ENCODE data around the gene FRMD8. TPM values are rescaled to one million over a fixed set of nuclear protein-coding genes. Genes with fewer than 3 reads are reported as not detected.
A peak's percentile ranks its signal among the peaks of the same experiment; 100 is the strongest.

The FRMD8 gene
- total RNA-seq, 1 donor from 2014 or later, result 23.5 TPM

DNA sequence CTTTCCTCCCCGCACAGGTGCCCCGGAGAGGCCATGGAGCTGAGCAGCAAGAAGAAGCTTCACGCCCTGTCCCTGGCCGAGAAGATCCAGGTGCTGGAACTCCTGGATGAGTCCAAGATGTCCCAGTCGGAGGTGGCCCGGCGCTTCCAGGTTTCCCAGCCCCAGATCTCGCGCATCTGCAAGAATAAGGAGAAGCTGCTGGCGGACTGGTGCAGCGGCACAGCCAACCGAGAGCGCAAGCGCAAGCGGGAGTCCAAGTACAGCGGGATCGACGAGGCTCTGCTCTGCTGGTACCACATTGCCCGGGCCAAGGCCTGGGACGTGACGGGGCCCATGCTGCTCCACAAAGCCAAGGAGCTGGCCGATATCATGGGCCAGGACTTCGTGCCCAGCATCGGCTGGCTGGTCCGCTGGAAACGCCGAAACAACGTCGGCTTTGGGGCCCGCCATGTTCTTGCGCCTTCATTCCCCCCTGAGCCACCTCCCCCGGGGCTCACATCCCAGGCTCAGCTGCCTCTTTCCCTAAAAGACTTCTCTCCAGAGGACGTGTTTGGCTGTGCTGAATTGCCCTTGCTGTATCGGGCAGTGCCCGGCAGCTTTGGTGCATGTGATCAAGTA is 30.6 kb upstream of the FRMD8 start:
- Mint-ChIP-seq H3K27ac (peak overlapping the region; percentile 19), H3K4me3 (peak overlapping the region; percentile 76)
- no peak for DNase-seq (ENCODE audit: low spot score in 2 of 2, unreplicated experiment in 2 of 2)

DNA sequence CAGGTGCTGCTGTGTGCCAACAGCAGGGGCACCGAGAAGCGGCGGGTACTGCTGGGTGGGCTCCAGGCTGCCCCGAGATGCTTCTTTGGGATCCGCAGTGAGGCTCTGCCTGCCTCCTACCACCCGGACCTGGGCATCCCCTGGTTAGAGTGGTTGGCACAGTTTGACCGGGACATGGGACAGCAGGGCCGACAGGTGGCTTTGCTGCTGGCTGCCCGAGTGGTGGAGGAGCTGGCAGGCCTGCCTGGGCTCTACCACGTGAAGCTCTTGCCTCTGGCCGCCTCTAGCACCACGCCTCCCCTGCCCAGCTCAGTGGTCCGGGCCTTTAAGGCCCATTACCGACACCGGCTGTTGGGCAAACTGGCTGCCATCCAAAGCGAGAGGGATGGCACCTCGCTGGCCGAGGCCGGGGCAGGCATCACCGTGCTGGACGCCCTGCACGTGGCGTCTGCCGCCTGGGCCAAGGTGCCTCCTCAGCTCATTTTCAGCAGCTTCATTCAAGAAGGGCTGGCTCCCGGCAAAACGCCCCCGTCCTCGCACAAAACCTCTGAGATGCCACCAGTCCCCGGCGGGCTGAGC is 30.0 kb upstream of the FRMD8 start:
- peaks cover 17% of the 10 kb centered on the region for H3K4me1 Mint-ChIP-seq
- H3K27ac Mint-ChIP-seq, result no peak overlapping the region
- no peak for DNase-seq (ENCODE audit: low spot score in 2 of 2, unreplicated experiment in 2 of 2)
- H3K36me3 Mint-ChIP-seq, result peaks cover 7% of the 10 kb centered on the region
- TF ChIP-seq, protein P1, sequence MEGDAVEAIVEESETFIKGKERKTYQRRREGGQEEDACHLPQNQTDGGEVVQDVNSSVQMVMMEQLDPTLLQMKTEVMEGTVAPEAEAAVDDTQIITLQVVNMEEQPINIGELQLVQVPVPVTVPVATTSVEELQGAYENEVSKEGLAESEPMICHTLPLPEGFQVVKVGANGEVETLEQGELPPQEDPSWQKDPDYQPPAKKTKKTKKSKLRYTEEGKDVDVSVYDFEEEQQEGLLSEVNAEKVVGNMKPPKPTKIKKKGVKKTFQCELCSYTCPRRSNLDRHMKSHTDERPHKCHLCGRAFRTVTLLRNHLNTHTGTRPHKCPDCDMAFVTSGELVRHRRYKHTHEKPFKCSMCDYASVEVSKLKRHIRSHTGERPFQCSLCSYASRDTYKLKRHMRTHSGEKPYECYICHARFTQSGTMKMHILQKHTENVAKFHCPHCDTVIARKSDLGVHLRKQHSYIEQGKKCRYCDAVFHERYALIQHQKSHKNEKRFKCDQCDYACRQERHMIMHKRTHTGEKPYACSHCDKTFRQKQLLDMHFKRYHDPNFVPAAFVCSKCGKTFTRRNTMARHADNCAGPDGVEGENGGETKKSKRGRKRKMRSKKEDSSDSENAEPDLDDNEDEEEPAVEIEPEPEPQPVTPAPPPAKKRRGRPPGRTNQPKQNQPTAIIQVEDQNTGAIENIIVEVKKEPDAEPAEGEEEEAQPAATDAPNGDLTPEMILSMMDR (IDR thresholded peaks at IDR 0.05; ENCODE audit: unreplicated experiment), result no peak
- no peaks in the 10 kb centered on the region for H3K9me3 Mint-ChIP-seq
- H3K27me3 Mint-ChIP-seq (ENCODE audit: low read depth), result peaks cover 24% of the 10 kb centered on the region
- peak overlapping the region; percentile 50 for H3K4me3 Mint-ChIP-seq

More for the DNA sequence above, 30.6 kb upstream of the FRMD8 start:
- TF ChIP-seq, protein P1 (IDR thresholded peaks at IDR 0.05; ENCODE audit: unreplicated experiment), result no peak
- peaks cover 24% of the 10 kb centered on the region for H3K27me3 Mint-ChIP-seq (ENCODE audit: low read depth)
- H3K9me3 Mint-ChIP-seq, result no peaks in the 10 kb centered on the region
- H3K4me1 Mint-ChIP-seq, result peaks cover 17% of the 10 kb centered on the region
- peaks cover 7% of the 10 kb centered on the region for H3K36me3 Mint-ChIP-seq

- TF ChIP-seq, protein P1 (IDR thresholded peaks at IDR 0.05; ENCODE audit: unreplicated experiment), result no peak
- Mint-ChIP-seq H3K27ac (no peak overlapping the region), H3K27me3 (ENCODE audit: low read depth) (peaks cover 24% of the 10 kb centered on the region), H3K9me3 (no peaks in the 10 kb centered on the region), H3K36me3 (no peaks in the 10 kb centered on the region), H3K4me1 (peaks cover 17% of the 10 kb centered on the region), H3K4me3 (no peak overlapping the region)
- no peak for DNase-seq (ENCODE audit: low spot score in 2 of 2, unreplicated experiment in 2 of 2)
These were observed 28.5 kb upstream of the FRMD8 start for GRCh38 chr11:65357856-65358356.

DNA sequence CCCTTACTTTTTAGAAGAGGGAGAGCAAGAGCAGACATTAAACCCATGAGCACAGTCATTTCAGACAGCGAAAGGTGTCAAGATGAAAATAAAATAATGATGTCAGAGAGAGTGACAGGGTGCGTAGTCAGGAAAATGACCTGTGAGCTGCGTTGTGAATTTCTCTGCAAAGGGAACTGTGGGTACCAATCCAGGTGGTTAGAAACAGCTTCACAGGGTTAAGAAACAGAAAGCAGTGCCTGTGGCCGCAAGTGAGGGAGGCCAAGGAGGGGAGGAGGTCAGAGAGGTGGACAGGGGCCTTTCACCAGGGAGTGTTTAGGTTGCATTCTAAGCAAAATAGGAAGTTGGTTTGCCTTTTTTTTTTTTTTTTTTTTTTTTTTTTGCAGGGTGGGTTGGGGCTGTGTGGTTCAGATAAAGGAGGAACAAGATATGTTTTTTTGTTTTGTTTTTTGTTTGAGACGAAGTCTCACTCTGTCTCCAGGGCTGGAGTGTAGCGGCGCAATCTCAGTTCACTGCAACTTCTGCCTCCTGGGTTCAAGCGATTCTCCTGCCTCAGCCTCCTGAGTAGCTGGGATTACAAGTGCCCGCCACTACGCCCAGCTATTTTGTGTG is 24.0 kb upstream of the FRMD8 start:
- Mint-ChIP-seq H3K27ac (no peak overlapping the region), H3K4me1 (peaks cover 6% of the 10 kb centered on the region), H3K27me3 (ENCODE audit: low read depth) (peaks cover 7% of the 10 kb centered on the region), H3K9me3 (no peaks in the 10 kb centered on the region), H3K4me3 (no peak overlapping the region), H3K36me3 (no peaks in the 10 kb centered on the region)
- DNase-seq (ENCODE audit: low spot score in 2 of 2, unreplicated experiment in 2 of 2), result no peak
- TF ChIP-seq, protein P1 (IDR thresholded peaks at IDR 0.05; ENCODE audit: unreplicated experiment), result no peak

DNA sequence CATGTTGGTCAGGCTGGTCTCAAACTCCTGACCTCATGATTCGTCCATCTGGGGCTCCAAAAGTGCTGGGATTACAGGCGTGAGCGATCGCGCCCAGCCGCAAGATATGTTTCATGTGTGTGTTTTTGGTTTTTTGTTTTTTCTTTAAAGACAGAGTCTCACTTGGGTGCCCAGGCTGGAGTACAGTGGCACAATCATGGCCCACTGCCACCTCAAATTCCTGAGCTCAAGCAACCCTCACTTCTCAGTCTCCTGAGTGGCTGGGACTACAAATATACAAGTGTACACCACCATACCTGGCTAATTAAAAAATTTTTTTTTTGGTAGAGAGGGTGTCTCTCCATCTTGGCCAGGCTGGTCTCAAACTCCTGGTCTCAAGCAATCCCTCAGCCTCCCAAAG is 23.5 kb upstream of the FRMD8 start:
- DNase-seq (ENCODE audit: low spot score in 2 of 2, unreplicated experiment in 2 of 2), result no peak
- TF ChIP-seq, protein P1 (IDR thresholded peaks at IDR 0.05; ENCODE audit: unreplicated experiment), result no peak
- Mint-ChIP-seq H3K27ac (no peak overlapping the region), H3K36me3 (no peaks in the 10 kb centered on the region), H3K9me3 (no peaks in the 10 kb centered on the region), H3K27me3 (ENCODE audit: low read depth) (peaks cover 1% of the 10 kb centered on the region), H3K4me1 (peaks cover 6% of the 10 kb centered on the region), H3K4me3 (no peak overlapping the region)
